ENCODE data around the gene PPIG. TPM values are rescaled to one million over a fixed set of nuclear protein-coding genes. Genes with fewer than 3 reads are reported as not detected.
"Not testable (repeated sequence)": the region's sequence is repeated elsewhere in the genome, so short reads cannot be mapped to it uniquely, and the experiment has no call there.

The PPIG gene
- total and polyA plus RNA-seq, 8 donors, result 22.0 to 98.8 (median 27.9) TPM

DNA sequence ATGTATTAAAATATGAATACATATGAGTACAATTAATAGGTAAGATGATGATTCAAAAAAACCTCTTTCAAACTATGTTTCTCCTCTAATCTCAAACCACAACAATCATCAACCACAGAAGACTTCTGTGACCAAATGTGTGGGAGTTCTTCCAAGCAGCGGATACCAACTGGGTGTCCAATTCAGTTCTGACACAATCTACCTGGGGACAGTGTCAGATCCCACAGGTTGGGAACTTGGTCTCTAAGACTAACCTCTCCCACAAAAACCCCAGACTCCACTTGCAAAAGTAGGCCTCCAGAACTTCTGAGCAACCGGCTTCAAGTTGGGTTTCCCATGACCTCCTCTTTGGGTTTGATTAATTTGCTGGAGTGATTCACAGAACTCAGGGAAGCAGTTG lies 37.4 kb upstream of the PPIG start:
- Histone ChIP-seq H3K4me1 (peaks cover 0 to 4% (median 0%) of the 10 kb centered on the region in 4 donors), H3K4me3 (no peak overlapping the region), H3K36me3 (peaks cover 0 to 53% (median 40%) of the 10 kb centered on the region in 4 donors), H3K9me3 (no peaks in the 10 kb centered on the region), H3K27me3 (no peaks in the 10 kb centered on the region), H3K27ac (no peak overlapping the region)
- DNase-seq, result no peak
- TF ChIP-seq EP300 (IDR thresholded peaks at IDR 0.05) (no peak), POLR2AphosphoS5 (IDR thresholded peaks at IDR 0.05) (no peak), POLR2A (IDR thresholded peaks at IDR 0.05) (no peak)
- TF ChIP-seq, protein P1, sequence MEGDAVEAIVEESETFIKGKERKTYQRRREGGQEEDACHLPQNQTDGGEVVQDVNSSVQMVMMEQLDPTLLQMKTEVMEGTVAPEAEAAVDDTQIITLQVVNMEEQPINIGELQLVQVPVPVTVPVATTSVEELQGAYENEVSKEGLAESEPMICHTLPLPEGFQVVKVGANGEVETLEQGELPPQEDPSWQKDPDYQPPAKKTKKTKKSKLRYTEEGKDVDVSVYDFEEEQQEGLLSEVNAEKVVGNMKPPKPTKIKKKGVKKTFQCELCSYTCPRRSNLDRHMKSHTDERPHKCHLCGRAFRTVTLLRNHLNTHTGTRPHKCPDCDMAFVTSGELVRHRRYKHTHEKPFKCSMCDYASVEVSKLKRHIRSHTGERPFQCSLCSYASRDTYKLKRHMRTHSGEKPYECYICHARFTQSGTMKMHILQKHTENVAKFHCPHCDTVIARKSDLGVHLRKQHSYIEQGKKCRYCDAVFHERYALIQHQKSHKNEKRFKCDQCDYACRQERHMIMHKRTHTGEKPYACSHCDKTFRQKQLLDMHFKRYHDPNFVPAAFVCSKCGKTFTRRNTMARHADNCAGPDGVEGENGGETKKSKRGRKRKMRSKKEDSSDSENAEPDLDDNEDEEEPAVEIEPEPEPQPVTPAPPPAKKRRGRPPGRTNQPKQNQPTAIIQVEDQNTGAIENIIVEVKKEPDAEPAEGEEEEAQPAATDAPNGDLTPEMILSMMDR (IDR thresholded peaks at IDR 0.05), result no peak
- WGBS, 5 donors, result 87 to 96% (median 92%) methylated on average over 2 of the region's 2 CpGs
- intact Hi-C loops (cut with DNase I; ENCODE audit: low total_unique reads), result no loop called here

DNA sequence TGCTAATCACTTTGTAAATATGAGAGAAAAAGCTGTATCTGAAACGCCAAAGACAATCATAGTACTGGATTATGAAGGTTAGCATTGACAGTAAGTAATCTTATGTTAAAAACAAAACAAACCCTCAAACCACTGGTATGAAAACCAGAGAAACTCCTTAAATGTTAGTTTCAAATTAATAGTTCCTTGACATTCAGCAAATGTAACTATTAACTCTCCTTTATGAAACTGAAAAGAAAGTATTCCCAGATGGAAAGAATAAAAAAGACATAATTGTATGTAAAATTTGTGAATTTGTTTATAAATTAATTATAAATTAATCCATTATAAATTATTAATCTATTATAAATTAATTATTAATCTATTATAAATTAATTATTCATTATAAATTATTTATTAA lies 22.8 kb upstream of the PPIG start:
- Histone ChIP-seq H3K27me3 (no peaks in the 10 kb centered on the region), H3K4me1 (peaks cover 0 to 7% (median 0%) of the 10 kb centered on the region in 4 donors), H3K4me3 (no peak overlapping the region), H3K9me3 (no peaks in the 10 kb centered on the region), H3K36me3 (peaks cover 0 to 31% (median 26%) of the 10 kb centered on the region in 4 donors), H3K27ac (no peak overlapping the region)
- DNase-seq, result peak in 1 of 2 donors; percentile 4
- 61 to 85% (median 67%) methylated on average over 1 of the region's 1 CpG for WGBS, 5 donors
- TF ChIP-seq POLR2A (IDR thresholded peaks at IDR 0.05) (no peak), POLR2AphosphoS5 (IDR thresholded peaks at IDR 0.05) (no peak), EP300 (IDR thresholded peaks at IDR 0.05) (no peak)
- TF ChIP-seq, protein P1 (IDR thresholded peaks at IDR 0.05), result no peak
- intact Hi-C loops (cut with DNase I; ENCODE audit: low total_unique reads), result no loop called here

DNA sequence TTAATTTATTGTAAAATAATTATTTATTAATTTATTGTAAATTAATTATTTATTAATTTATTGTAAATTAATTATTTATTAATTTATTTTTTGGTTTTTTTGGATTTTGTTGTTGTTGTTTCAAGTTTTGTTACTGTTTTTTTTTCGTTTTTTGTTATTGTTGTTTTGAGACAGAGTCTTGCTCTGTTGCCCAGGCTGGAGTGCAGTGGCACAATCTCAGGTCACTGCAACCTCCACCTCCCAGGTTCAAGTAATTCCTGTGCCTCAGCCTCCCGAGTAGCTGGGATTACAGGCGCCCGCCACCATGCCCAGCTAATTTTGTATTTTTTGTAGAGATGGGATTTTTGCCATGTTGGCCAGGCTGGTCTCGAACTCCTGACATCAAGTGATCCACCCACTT lies 22.1 kb upstream of the PPIG start:
- H3K9me3 ChIP-seq; H3K4me3 ChIP-seq; H3K27me3 ChIP-seq; intact Hi-C loops (cut with DNase I; ENCODE audit: low total_unique reads); DNase-seq; H3K27ac ChIP-seq; H3K4me1 ChIP-seq: not testable (repeated sequence)
- H3K36me3 ChIP-seq, result peaks cover 0 to 24% (median 20%) of the 10 kb centered on the region in 4 donors
- 90 to 98% (median 94%) methylated on average over 5 of the region's 5 CpGs for WGBS, 5 donors

DNA sequence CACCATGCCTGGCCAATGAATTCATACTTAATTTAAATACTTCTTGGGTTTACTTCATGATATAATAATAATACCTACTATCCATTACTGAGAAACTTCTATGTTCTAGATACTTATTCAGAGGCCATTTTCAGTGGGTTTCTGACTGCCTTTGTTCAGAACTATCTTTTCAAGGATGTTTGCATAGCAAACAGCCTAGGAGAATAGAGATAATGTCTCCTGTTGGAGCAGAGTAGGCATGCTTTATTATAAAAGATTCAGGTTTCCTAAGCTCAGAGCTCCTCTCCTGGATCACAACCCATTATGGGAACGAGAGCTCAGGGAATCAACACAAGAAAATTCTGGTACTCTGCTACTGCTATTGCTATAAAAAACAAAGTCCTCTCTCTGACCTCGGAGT lies 21.6 kb upstream of the PPIG start:
- Histone ChIP-seq H3K27me3 (no peaks in the 10 kb centered on the region), H3K27ac (no peak overlapping the region), H3K9me3 (no peaks in the 10 kb centered on the region), H3K4me3 (no peak overlapping the region), H3K4me1 (peaks cover 0 to 7% (median 0%) of the 10 kb centered on the region in 4 donors), H3K36me3 (peaks cover 0 to 24% (median 20%) of the 10 kb centered on the region in 4 donors)
- DNase-seq, result peak in 1 of 2 donors; percentile 9
- TF ChIP-seq POLR2AphosphoS5 (IDR thresholded peaks at IDR 0.05), result no peak
- no peak for TF ChIP-seq POLR2A (IDR thresholded peaks at IDR 0.05)
- TF ChIP-seq EP300 (IDR thresholded peaks at IDR 0.05), result no peak
- TF ChIP-seq, protein P1 (IDR thresholded peaks at IDR 0.05), result no peak
- WGBS, 5 donors, result 40 to 79% (median 49%) methylated on average over 2 of the region's 2 CpGs
- intact Hi-C loops (cut with DNase I; ENCODE audit: low total_unique reads), result no loop called here

DNA sequence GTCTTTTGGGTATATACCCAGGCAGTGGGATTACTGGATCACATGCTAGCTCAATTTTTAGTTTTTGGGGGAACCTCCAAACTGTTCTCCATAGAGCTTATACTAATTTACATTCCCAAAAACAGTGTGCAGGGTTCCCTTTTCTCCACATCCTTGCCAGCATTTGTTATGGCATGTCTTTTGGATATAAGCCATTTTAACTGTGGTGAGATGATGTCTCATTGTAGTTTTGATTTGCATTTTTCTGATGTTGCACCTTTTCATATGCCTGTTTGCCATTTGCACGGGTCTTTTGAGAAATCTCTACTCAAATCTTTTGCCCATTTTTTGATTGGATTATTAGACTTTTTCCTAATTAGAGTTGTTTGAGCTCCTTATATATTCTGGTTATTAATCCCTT lies 18.5 kb upstream of the PPIG start:
- no peaks in the 10 kb centered on the region for H3K27me3 ChIP-seq
- peaks cover 0 to 7% (median 0%) of the 10 kb centered on the region in 4 donors for H3K4me1 ChIP-seq
- no peak for DNase-seq
- 51 to 97% (median 94%) methylated on average over 1 of the region's 1 CpG for WGBS, 5 donors
- H3K9me3 ChIP-seq, result no peaks in the 10 kb centered on the region
- no peak for TF ChIP-seq POLR2A (IDR thresholded peaks at IDR 0.05)
- TF ChIP-seq EP300 (IDR thresholded peaks at IDR 0.05), result no peak
- TF ChIP-seq, protein P1 (IDR thresholded peaks at IDR 0.05), result no peak
- TF ChIP-seq POLR2AphosphoS5 (IDR thresholded peaks at IDR 0.05), result no peak
- no peak overlapping the region for H3K27ac ChIP-seq
- H3K36me3 ChIP-seq, result peaks cover 0 to 4% (median 0%) of the 10 kb centered on the region in 4 donors
- H3K4me3 ChIP-seq, result no peak overlapping the region
- intact Hi-C loops (cut with DNase I; ENCODE audit: low total_unique reads), result no loop called here

All from stomach (tissue), 9 donors.